Adrenal gland (tissue), 12 donors: Measurements from ENCODE around the gene DLK1. TPM values are rescaled to one million over a fixed set of nuclear protein-coding genes. Genes with fewer than 3 reads are reported as not detected.

Experiments
- DNase-seq, 7 donors: peaks; one replicate each; pipeline ENCODE4 v3.0.0-alpha.2; 2019 to 2020
- H3K27ac ChIP-seq, 5 donors: fragments of 200-600 bp; sonication (generic) in 4 of 5; 1 replicate in 3 of 5; 2 replicates in 2 of 5; pipeline versions ENCODE4 v1.5.1 to v1.8.0; 2016 to 2020; ENCODE audit warnings: mild to moderate bottlenecking in 1 of 5
- H3K27me3 ChIP-seq: fragments of 200-600 bp; 2 replicates; pipeline ENCODE4 v1.8.0; 2021
- H3K36me3 ChIP-seq, 2 donors: fragments of 200-600 bp; replicated peaks in 1 of 2; 1 replicate in 1 of 2; 2 replicates in 1 of 2; pipeline versions ENCODE4 v1.5.1 to v1.8.0; 2018 to 2022
- H3K4me1 ChIP-seq, 2 donors: fragments of 200-600 bp; replicated peaks in 1 of 2; 1 replicate in 1 of 2; 2 replicates in 1 of 2; pipeline versions ENCODE4 v1.5.1 to v1.8.0; 2018 to 2021
- H3K4me3 ChIP-seq, 4 donors: fragments of 200-600 bp; sonication (generic) in 3 of 4; one replicate each; pipeline ENCODE4 v1.5.1; 2016 to 2018
- H3K9me3 ChIP-seq, 3 donors: fragments of 200-600 bp; sonication (generic) in 1 of 3; replicated peaks in 1 of 3; 1 replicate in 2 of 3; 2 replicates in 1 of 3; pipeline versions ENCODE4 v1.5.1 to v1.8.0; 2016 to 2021
- POLR2A ChIP-seq, 2 donors: fragments of 450-650 bp; IDR thresholded peaks; one replicate each; pipeline ENCODE4 v1.6.1; 2017; ENCODE audit warnings: antibody characterized with exemption in 2 of 2, mild to moderate bottlenecking in 2 of 2, moderate library complexity in 1 of 2
- WGBS, 4 donors: extraction: QIAGEN DNeasy Blood & Tissue Kit in 2 of 4; methylation state at CpG; one replicate each; pipeline versions ENCODE4 v1.1.5 to v1.1.7; 2013 to 2017; 5-methylcytosine and 5-hydroxymethylcytosine counted together
- intact Hi-C, 2 donors: fragments of 100-400 bp; cut with DNase I; formaldehyde crosslinking; loops; one replicate each; pipeline versions ENCODE4 v1.14.1 to v1.15.0; 2022 to 2023
- polyA plus RNA-seq, 3 donors: library from polyadenylated mRNA; stranded (reverse); fragments of 200-250 nt in 2 of 3; fragments of 350-450 nt in 1 of 3; fragmentation: Illumina TruSeq in 1 of 3; extraction: RNeasy Lipid Tissue Mini Kit (QIAGEN cat#74804) in 1 of 3; gene quantifications; one replicate each; pipeline ENCODE4 v1.2.3, GENCODE V29; 2013 to 2014
- total RNA-seq, 9 donors: library from RNA; depleted of rRNA in 4 of 9; stranded (reverse); fragments of >200 nt in 4 of 9; fragments of 120-200 nt in 1 of 9; fragmentation: NEBNext Ultra II Directional in 1 of 9; extraction: Animal tissue kit (Norgen Biotek cat#: 25700) in 1 of 9; gene quantifications; one replicate each; pipeline versions ENCODE4 v1.1.0 to v1.2.4, GENCODE V29; 2013 to 2023
- TF ChIP-seq, protein P1 (sequence below), 6 experiments: fragments of 450-650 bp in 4 of 6; fragments of 200-600 bp in 2 of 6; sonication (generic) in 1 of 6; IDR thresholded peaks; 1 replicate in 5 of 6; 2 replicates in 1 of 6; pipeline versions ENCODE4 v1.5.1 to v1.8.0; 2016 to 2021; ENCODE audit warnings: antibody characterized with exemption in 6 of 6, mild to moderate bottlenecking in 2 of 6, moderate library complexity in 1 of 6
- donor health status: healthy with polysubstance abuse.
- donor health status: Bipolar disorder and iron deficiency.
- donor health status: DM: yes; HTN: yes; CAD: no.
- donor health status: DM: no; HTN: no; CAD: no.
- donor health status: DM: no; HTN: no; CAD: no.
- donor health status: DM: yes; HTN: yes; CAD: no.

DLK1 gene
- total and polyA plus RNA-seq, 12 donors, result 426 to 2,787 (median 1,682) TPM

DNA sequence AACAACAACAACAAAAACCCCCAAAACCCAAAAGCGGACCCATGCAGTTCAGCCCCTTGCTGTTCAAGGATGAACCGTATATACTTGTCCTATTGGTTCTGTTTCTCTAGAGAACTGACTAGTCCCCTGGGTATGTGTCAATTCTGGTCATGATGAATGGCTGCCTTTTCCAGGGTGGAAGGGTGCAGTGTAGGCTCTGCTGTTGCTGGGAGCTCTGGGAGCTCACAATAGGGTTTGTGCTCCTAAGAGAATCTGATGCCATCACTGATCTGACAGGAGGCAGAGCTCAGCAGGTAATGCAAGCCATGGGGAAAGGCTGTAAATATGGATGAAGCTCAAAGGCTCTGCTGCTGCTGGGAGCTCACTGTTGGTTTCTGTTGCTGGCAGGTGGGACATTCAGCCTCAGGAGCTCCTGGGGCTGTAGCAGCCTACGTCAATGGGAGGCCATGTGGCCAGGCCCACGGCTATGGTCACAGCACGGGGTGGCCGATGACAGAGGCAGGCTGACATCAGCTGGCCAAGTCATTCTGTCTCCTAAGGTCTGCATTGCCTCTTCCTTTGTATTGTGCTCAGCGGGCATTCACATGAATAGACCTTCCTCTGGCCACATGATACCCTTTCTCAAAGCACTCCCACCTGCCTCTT, 37.9 kb downstream of the DLK1 start:
- no peak for TF ChIP-seq POLR2A (IDR thresholded peaks at IDR 0.05)
- TF ChIP-seq, protein P1, sequence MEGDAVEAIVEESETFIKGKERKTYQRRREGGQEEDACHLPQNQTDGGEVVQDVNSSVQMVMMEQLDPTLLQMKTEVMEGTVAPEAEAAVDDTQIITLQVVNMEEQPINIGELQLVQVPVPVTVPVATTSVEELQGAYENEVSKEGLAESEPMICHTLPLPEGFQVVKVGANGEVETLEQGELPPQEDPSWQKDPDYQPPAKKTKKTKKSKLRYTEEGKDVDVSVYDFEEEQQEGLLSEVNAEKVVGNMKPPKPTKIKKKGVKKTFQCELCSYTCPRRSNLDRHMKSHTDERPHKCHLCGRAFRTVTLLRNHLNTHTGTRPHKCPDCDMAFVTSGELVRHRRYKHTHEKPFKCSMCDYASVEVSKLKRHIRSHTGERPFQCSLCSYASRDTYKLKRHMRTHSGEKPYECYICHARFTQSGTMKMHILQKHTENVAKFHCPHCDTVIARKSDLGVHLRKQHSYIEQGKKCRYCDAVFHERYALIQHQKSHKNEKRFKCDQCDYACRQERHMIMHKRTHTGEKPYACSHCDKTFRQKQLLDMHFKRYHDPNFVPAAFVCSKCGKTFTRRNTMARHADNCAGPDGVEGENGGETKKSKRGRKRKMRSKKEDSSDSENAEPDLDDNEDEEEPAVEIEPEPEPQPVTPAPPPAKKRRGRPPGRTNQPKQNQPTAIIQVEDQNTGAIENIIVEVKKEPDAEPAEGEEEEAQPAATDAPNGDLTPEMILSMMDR (IDR thresholded peaks at IDR 0.05), result no peak
- peak in 1 of 7 donors; percentile 73 for DNase-seq
- no peaks in the 10 kb centered on the region for H3K27me3 ChIP-seq
- intact Hi-C loops, result no loop called here
- H3K4me1 ChIP-seq, result no peaks in the 10 kb centered on the region
- WGBS, 4 donors, result 87 to 100% (median 92%) methylated on average over 2 to 7 of the region's 7 CpGs
- H3K9me3 ChIP-seq, result no peaks in the 10 kb centered on the region
- H3K27ac ChIP-seq, result no peak overlapping the region
- no peak overlapping the region for H3K4me3 ChIP-seq
- no peaks in the 10 kb centered on the region for H3K36me3 ChIP-seq

DNA sequence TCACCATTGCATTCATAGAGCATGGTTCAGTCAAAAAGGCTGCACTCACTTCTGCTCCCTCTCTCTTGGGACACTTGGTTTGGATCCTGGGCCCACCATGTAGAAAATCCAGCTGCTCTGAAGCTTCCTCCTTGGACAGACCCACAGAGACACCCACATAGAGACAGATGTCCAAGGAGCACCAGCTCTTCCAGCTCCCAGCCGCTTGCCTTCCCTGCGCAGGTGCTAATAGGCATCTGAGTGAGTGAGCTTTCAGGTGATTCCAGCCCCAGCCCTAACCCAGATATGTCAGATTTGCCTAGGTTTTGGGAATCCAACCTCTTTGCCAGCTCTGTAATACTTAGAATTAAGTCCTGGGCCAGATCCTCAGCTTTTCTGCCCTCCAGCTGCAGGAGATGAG, 38.6 kb downstream of the DLK1 start:
- no peak for TF ChIP-seq POLR2A (IDR thresholded peaks at IDR 0.05)
- TF ChIP-seq, protein P1 (IDR thresholded peaks at IDR 0.05), result no peak
- Histone ChIP-seq H3K27me3 (no peaks in the 10 kb centered on the region), H3K27ac (no peak overlapping the region), H3K4me3 (no peak overlapping the region), H3K4me1 (no peaks in the 10 kb centered on the region), H3K9me3 (no peaks in the 10 kb centered on the region), H3K36me3 (no peaks in the 10 kb centered on the region)
- DNase-seq, result peak in 1 of 7 donors; percentile 42
- intact Hi-C loops, result no loop called here
- 95 to 100% (median 98%) methylated on average over 2 of the region's 2 CpGs for WGBS, 4 donors

DNA sequence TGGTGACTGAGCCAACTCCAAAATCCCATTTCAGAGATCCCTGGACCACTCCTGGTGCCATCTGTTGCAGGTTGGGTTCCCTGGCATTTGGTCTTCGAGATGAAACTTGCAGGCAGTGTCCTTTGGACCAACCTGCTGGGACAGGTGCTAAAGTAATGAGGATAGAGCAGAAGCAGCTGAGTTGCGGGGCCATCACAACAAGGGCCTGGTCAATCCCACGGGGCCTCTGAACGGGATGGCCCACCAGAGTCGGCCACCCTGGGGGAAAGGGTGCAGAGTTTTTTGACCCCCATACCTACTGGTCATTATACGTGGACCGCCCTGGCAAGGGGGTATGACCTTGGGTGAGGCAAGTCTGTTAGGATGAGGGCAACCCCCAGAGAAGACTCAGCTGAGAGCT, 39.3 kb downstream of the DLK1 start:
- Histone ChIP-seq H3K27ac (no peak overlapping the region), H3K4me3 (no peak overlapping the region), H3K4me1 (no peaks in the 10 kb centered on the region), H3K27me3 (no peaks in the 10 kb centered on the region), H3K9me3 (no peaks in the 10 kb centered on the region), H3K36me3 (no peaks in the 10 kb centered on the region)
- TF ChIP-seq, protein P1 (IDR thresholded peaks at IDR 0.05), result no peak
- TF ChIP-seq POLR2A (IDR thresholded peaks at IDR 0.05), result no peak
- peak in 1 of 7 donors; percentile 24 for DNase-seq
- WGBS, 4 donors, result 92 to 99% (median 96%) methylated on average over 7 of the region's 7 CpGs
- intact Hi-C loops, result no loop called here

DNA sequence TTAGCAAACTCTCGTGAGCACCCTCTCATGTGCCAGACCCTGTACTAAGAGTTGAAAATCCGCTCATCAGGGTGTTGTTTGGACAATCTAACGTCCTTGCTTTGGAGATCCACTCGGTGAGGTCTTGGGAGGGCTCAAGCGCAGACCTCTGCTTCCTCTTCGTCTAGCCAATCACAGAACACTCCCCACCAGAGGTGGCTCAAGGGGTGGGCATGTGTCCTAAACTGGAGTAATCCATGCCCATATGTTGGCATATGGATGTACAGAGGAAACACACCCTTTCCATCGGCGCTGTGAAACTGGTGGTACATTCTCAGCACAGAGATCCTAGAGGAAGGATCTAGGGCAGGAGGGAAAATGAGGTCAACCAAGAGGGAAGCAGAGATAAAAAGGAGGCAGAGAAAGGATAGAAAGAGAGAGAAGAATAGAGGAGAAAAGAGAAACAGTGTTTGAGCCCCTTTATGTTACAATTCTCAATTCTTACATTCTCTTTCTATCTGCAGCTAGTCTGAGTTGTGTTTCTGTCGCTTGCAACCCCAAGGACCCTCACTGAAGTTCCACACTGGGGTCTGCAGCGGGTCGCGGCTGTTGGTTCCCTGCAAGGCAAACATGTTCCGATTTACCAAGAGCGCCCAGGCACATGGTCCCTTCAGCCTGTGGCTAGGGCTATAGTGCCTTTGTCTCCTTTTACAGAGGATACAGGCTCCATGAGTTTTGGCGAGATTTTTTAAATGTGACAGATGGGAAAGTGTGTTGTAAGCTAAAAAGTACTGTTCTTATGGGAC, 40.5 kb downstream of the DLK1 start:
- Histone ChIP-seq H3K27me3 (no peaks in the 10 kb centered on the region), H3K4me1 (no peaks in the 10 kb centered on the region), H3K27ac (no peak overlapping the region), H3K4me3 (no peak overlapping the region), H3K9me3 (no peaks in the 10 kb centered on the region), H3K36me3 (no peaks in the 10 kb centered on the region)
- DNase-seq, result peak in 2 of 7 donors; percentile 5 to 28
- 86 to 93% (median 91%) methylated on average over 11 to 15 of the region's 15 CpGs for WGBS, 4 donors
- TF ChIP-seq, protein P1 (IDR thresholded peaks at IDR 0.05), result no peak
- no peak for TF ChIP-seq POLR2A (IDR thresholded peaks at IDR 0.05)
- intact Hi-C loops, result no loop called here
